K562 (cell line): Measurements from ENCODE around the gene TTC32. TPM values are rescaled to one million over a fixed set of nuclear protein-coding genes. Genes with fewer than 3 reads are reported as not detected.

ENCODE experiments used
- FUS ChIP-seq: fragments of 200-400 bp; formaldehyde crosslinking; optimal IDR thresholded peaks from 2 replicates; pipeline ENCODE3; 2017; ENCODE audit warnings: low read depth, low read length
- GTF2F1 ChIP-seq: IDR thresholded peaks from 2 replicates; pipeline ENCODE4 v1.6.1; 2011; ENCODE audit warnings: low read depth, low read length, improper control_type of control experiment
- POU5F1 ChIP-seq: fragments of 150-350 bp; IDR thresholded peaks from 2 replicates; pipeline ENCODE4 v1.6.1; 2014; ENCODE audit warnings: borderline replicate concordance, low read length, low read depth, mild to moderate bottlenecking; ENCODE audit not compliant: partially characterized antibody
- polyA plus RNA-seq, 8 experiments: library from polyadenylated mRNA; depleted of rRNA in 4 of 8; stranded (reverse) in 5 of 8; unstranded in 3 of 8; fragments of >200 nt; fragmentation: Nextera tagmentation in 2 of 8; fragmentation: Illumina TruSeq in 1 of 8; extraction: Ambion mirVana in 2 of 8; extraction: Trizol in 1 of 8; gene quantifications; 2 replicates each; pipeline versions ENCODE4 v1.2.1 to v1.2.3, GENCODE V29; 2011 to 2014; ENCODE audit warnings: inconsistent platforms in 1 of 8, missing spikeins in 1 of 8
- total RNA-seq, 7 experiments: library from RNA; depleted of rRNA in 6 of 7; stranded (reverse); fragments of >200 nt in 6 of 7; fragmentation: Illumina TruSeq in 2 of 7; extraction: Trizol in 2 of 7; gene quantifications; 2 replicates each; pipeline versions ENCODE4 v1.2.1 to v1.2.3, GENCODE V29; 2011 to 2021; ENCODE audit warnings: low replicate concordance in 1 of 7
- TF ChIP-seq, protein P1 (sequence below), 2 experiments: fragments of 450-650 bp in 1 of 2; sonication (generic) in 1 of 2; formaldehyde crosslinking in 1 of 2; IDR thresholded peaks; 2 replicates each; pipeline versions ENCODE4 v1.7.1 to v1.9.0; 2016 to 2022; ENCODE audit warnings: inconsistent platforms in 1 of 2, mild to moderate bottlenecking in 1 of 2, missing genetic modification reagents in 1 of 2
- TF ChIP-seq, protein P2 (sequence below): fragments of 450-650 bp; formaldehyde crosslinking; IDR thresholded peaks from 2 replicates; pipeline ENCODE4 v1.4.0; 2022; ENCODE audit warnings: missing genetic modification characterization
- TF ChIP-seq, protein P3 (sequence below): fragments of 250-450 bp; sonication (Bioruptor Pico); IDR thresholded peaks from 2 replicates; pipeline ENCODE4 v1.4.0; 2020
- TF ChIP-seq, protein P4 (sequence below): fragments of 450-650 bp; formaldehyde crosslinking; IDR thresholded peaks from 2 replicates; pipeline ENCODE4 v1.4.0; 2020; ENCODE audit warnings: mild to moderate bottlenecking, moderate library complexity
- TF ChIP-seq, protein P5 (sequence below): sonication (generic); formaldehyde crosslinking; IDR thresholded peaks from 2 replicates; pipeline ENCODE4 v1.8.0; 2022; ENCODE audit warnings: missing genetic modification reagents, mild to moderate bottlenecking, moderate library complexity, borderline replicate concordance

The TTC32 gene
- total and polyA plus RNA-seq, 9 of the 15 experiments (the other 6 are each of a cell fraction or from before 2014, with no cell fraction given), result 27.6 to 71.4 (median 52.6) TPM

DNA sequence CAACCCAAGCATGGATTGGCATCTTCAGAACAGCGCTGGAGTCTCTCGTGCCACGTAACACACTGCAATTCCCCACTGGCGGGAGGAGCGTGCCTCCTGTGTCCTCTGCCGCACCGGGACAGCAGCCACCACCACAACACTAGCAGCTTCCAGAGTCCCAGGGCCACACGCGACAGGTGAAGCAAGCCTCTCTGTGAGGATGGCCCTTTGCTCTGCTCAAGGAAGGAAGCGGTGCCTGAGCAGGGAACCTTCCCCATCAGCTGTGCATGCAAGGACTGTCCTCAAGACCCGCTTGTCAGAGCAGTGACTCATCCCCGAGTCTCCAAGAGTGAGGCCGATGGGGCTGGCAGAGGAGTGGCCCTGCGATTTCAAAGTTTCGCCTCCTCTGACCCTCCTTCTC is 44.0 kb downstream of the TTC32 start (continued):
- TF ChIP-seq, protein P1, sequence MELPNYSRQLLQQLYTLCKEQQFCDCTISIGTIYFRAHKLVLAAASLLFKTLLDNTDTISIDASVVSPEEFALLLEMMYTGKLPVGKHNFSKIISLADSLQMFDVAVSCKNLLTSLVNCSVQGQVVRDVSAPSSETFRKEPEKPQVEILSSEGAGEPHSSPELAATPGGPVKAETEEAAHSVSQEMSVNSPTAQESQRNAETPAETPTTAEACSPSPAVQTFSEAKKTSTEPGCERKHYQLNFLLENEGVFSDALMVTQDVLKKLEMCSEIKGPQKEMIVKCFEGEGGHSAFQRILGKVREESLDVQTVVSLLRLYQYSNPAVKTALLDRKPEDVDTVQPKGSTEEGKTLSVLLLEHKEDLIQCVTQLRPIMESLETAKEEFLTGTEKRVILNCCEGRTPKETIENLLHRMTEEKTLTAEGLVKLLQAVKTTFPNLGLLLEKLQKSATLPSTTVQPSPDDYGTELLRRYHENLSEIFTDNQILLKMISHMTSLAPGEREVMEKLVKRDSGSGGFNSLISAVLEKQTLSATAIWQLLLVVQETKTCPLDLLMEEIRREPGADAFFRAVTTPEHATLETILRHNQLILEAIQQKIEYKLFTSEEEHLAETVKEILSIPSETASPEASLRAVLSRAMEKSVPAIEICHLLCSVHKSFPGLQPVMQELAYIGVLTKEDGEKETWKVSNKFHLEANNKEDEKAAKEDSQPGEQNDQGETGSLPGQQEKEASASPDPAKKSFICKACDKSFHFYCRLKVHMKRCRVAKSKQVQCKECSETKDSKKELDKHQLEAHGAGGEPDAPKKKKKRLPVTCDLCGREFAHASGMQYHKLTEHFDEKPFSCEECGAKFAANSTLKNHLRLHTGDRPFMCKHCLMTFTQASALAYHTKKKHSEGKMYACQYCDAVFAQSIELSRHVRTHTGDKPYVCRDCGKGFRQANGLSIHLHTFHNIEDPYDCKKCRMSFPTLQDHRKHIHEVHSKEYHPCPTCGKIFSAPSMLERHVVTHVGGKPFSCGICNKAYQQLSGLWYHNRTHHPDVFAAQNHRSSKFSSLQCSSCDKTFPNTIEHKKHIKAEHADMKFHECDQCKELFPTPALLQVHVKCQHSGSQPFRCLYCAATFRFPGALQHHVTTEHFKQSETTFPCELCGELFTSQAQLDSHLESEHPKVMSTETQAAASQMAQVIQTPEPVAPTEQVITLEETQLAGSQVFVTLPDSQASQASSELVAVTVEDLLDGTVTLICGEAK (IDR thresholded peaks at IDR 0.05), result no peak
- TF ChIP-seq, protein P1 (CRISPR knock-in tag; IDR thresholded peaks at IDR 0.05), result no peak
- TF ChIP-seq FUS (no peak), GTF2F1 (no peak), POU5F1 (no peak)
- TF ChIP-seq, protein P2, sequence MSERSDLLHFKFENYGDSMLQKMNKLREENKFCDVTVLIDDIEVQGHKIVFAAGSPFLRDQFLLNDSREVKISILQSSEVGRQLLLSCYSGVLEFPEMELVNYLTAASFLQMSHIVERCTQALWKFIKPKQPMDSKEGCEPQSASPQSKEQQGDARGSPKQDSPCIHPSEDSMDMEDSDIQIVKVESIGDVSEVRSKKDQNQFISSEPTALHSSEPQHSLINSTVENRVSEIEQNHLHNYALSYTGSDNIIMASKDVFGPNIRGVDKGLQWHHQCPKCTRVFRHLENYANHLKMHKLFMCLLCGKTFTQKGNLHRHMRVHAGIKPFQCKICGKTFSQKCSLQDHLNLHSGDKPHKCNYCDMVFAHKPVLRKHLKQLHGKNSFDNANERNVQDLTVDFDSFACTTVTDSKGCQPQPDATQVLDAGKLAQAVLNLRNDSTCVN (CRISPR knock-in tag), result no peak
- TF ChIP-seq, protein P3, sequence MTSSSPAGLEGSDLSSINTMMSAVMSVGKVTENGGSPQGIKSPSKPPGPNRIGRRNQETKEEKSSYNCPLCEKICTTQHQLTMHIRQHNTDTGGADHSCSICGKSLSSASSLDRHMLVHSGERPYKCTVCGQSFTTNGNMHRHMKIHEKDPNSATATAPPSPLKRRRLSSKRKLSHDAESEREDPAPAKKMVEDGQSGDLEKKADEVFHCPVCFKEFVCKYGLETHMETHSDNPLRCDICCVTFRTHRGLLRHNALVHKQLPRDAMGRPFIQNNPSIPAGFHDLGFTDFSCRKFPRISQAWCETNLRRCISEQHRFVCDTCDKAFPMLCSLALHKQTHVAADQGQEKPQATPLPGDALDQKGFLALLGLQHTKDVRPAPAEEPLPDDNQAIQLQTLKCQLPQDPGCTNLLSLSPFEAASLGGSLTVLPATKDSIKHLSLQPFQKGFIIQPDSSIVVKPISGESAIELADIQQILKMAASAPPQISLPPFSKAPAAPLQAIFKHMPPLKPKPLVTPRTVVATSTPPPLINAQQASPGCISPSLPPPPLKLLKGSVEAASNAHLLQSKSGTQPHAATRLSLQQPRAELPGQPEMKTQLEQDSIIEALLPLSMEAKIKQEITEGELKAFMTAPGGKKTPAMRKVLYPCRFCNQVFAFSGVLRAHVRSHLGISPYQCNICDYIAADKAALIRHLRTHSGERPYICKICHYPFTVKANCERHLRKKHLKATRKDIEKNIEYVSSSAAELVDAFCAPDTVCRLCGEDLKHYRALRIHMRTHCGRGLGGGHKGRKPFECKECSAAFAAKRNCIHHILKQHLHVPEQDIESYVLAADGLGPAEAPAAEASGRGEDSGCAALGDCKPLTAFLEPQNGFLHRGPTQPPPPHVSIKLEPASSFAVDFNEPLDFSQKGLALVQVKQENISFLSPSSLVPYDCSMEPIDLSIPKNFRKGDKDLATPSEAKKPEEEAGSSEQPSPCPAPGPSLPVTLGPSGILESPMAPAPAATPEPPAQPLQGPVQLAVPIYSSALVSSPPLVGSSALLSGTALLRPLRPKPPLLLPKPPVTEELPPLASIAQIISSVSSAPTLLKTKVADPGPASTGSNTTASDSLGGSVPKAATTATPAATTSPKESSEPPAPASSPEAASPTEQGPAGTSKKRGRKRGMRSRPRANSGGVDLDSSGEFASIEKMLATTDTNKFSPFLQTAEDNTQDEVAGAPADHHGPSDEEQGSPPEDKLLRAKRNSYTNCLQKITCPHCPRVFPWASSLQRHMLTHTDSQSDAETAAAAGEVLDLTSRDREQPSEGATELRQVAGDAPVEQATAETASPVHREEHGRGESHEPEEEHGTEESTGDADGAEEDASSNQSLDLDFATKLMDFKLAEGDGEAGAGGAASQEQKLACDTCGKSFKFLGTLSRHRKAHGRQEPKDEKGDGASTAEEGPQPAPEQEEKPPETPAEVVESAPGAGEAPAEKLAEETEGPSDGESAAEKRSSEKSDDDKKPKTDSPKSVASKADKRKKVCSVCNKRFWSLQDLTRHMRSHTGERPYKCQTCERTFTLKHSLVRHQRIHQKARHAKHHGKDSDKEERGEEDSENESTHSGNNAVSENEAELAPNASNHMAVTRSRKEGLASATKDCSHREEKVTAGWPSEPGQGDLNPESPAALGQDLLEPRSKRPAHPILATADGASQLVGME (CRISPR knock-in tag), result no peak
- TF ChIP-seq, protein P4, sequence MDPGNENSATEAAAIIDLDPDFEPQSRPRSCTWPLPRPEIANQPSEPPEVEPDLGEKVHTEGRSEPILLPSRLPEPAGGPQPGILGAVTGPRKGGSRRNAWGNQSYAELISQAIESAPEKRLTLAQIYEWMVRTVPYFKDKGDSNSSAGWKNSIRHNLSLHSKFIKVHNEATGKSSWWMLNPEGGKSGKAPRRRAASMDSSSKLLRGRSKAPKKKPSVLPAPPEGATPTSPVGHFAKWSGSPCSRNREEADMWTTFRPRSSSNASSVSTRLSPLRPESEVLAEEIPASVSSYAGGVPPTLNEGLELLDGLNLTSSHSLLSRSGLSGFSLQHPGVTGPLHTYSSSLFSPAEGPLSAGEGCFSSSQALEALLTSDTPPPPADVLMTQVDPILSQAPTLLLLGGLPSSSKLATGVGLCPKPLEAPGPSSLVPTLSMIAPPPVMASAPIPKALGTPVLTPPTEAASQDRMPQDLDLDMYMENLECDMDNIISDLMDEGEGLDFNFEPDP (CRISPR knock-in tag), result no peak
- TF ChIP-seq, protein P5, sequence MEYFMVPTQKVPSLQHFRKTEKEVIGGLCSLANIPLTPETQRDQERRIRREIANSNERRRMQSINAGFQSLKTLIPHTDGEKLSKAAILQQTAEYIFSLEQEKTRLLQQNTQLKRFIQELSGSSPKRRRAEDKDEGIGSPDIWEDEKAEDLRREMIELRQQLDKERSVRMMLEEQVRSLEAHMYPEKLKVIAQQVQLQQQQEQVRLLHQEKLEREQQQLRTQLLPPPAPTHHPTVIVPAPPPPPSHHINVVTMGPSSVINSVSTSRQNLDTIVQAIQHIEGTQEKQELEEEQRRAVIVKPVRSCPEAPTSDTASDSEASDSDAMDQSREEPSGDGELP, result 0 out of 2 replicates have a peak, but pooled peaks have one; percentile 16
